Stimulated activated CD8-positive, alpha-beta memory T cell treated with anti-CD3 and anti-CD28 coated beads, Interleukin-12 subunit alpha, Interleukin-12 subunit beta, amount 100 ng/mL, for 24 hours (primary cell): ENCODE data around the gene ABCG2.
"Not testable (repeated sequence)": the region's sequence is repeated elsewhere in the genome, so short reads cannot be mapped to it uniquely, and the experiment has no call there.

Experiments used
- DNase-seq: peaks from one replicate; pipeline ENCODE4 v3.0.0-alpha.2; 2020; ENCODE audit errors: extremely low read depth

The ABCG2 gene

GRCh38 chr4:88112856-88113255 lies 45.6 kb downstream of the ABCG2 start:
- no peak for DNase-seq

- DNase-seq, result no peak
Observed at GRCh38 chr4:88110826-88111225, 47.6 kb downstream of the ABCG2 start.

- DNase-seq, result no peak
Observed at GRCh38 chr4:88109123-88109881, 49.1 kb downstream of the ABCG2 start.

GRCh38 chr4:88108747-88109122 lies 49.7 kb downstream of the ABCG2 start:
- no peak for DNase-seq

GRCh38 chr4:88108108-88108465 lies 50.4 kb downstream of the ABCG2 start:
- DNase-seq, result not testable (repeated sequence)

GRCh38 chr4:88107406-88108107 lies 50.9 kb downstream of the ABCG2 start:
- no peak for DNase-seq

GRCh38 chr4:88106205-88106604 lies 52.2 kb downstream of the ABCG2 start:
- DNase-seq, result no peak

- no peak for DNase-seq
Observed at GRCh38 chr4:88104902-88105610, 53.4 kb downstream of the ABCG2 start.

- DNase-seq, result no peak
Observed at GRCh38 chr4:88102026-88102425, 56.4 kb downstream of the ABCG2 start.

GRCh38 chr4:88101165-88101564 lies 57.3 kb downstream of the ABCG2 start:
- DNase-seq, result no peak

- no peak for DNase-seq
Observed at GRCh38 chr4:88098993-88099752, 59.3 kb downstream of the ABCG2 start.

- DNase-seq, result no peak
Observed at GRCh38 chr4:88097781-88098180, 60.7 kb downstream of the ABCG2 start.

- no peak for DNase-seq
Observed at GRCh38 chr4:88097301-88097700, 61.1 kb downstream of the ABCG2 start.

GRCh38 chr4:88093874-88094273 lies 64.6 kb downstream of the ABCG2 start:
- no peak for DNase-seq

GRCh38 chr4:88091378-88091777 lies 67.1 kb downstream of the ABCG2 start:
- no peak for DNase-seq

GRCh38 chr4:88090898-88091297 lies 67.5 kb downstream of the ABCG2 start:
- DNase-seq, result no peak

- DNase-seq, result no peak
Observed at GRCh38 chr4:88087004-88087403, 71.4 kb downstream of the ABCG2 start.

- no peak for DNase-seq
Observed at GRCh38 chr4:88080626-88081025, 77.8 kb downstream of the ABCG2 start.

- DNase-seq, result no peak
Observed at GRCh38 chr4:88078579-88078978, 79.9 kb downstream of the ABCG2 start.

- no peak for DNase-seq
Observed at GRCh38 chr4:88077911-88078524, 80.4 kb downstream of the ABCG2 start.

- no peak for DNase-seq
Observed at GRCh38 chr4:88075336-88075735, 83.1 kb downstream of the ABCG2 start.

- DNase-seq, result no peak
Observed at GRCh38 chr4:88070031-88070430, 88.4 kb downstream of the ABCG2 start.
